ENCODE measurements around the gene SLC16A7.

The SLC16A7 gene

DNA sequence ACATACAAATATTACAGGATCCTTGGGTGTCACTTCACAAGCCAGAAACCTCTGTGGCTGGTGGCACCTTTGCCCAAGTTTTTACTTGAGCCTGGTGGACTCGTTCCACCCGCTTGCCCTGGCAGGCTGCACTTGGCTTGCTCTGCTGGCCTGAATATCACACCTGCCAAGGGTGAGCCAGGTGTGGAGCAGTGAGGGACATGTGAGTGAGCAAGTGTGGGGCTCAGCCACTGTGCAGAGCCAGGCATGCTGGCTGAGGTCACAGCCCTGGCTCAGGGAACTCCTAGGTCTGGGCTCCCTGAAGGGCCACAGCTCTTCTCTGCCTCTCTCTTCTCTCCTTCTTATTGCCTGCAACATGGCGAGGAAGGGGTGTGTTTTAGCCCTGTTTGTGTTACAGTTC lies 82.0 kb downstream of the SLC16A7 start:
- no peak for DNase-seq

- DNase-seq = no peak
Observed at GRCh38 chr12:59678759-59679411, 83.1 kb downstream of the SLC16A7 start.

- DNase-seq = no peak
Observed at GRCh38 chr12:59689776-59690175, 93.9 kb downstream of the SLC16A7 start.

- no peak for DNase-seq
Observed at GRCh38 chr12:59695379-59695778, 99.5 kb downstream of the SLC16A7 start.

- no peak for DNase-seq
Observed at GRCh38 chr12:59698600-59698999, 102.8 kb downstream of the SLC16A7 start.

DNA sequence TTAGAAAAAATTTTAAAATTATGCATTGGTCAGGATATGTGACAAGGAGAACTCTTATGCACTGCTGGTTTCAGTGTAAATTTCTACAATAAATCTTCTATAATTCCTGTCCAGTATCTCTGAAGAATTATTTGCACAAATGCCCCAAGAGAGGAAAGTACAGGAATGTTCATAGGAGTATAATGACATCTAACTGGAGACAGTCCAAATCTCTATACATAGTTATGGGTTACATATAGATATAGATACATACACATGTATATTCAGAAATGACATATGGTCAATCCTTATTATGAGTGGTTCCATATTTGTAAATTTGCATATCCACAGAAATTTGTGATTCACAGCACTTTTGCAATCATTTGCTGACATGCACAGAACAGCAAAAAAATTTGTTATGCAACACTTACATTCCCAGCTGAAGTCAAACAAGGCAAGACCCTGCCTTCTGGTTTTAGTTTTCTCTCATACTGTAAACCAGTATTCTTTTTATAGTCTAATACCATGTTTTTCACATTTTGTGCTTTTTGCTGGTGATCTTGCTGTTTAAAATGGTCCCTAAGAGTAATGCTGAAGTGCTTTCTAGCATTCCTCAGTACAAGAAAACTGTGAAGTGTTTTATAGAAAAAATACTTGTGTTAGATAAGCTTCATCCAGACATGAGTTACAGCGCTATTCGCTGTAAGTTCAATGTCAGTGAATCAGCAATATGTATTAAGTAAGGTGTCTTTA lies 103.8 kb downstream of the SLC16A7 start:
- no peak for DNase-seq

- no peak for DNase-seq
Observed at GRCh38 chr12:59700153-59700450, 104.3 kb downstream of the SLC16A7 start.

GRCh38 chr12:59708064-59708463 lies 112.2 kb downstream of the SLC16A7 start:
- DNase-seq = no peak

- no peak for DNase-seq
Observed at GRCh38 chr12:59708484-59708883, 112.7 kb downstream of the SLC16A7 start.

DNA sequence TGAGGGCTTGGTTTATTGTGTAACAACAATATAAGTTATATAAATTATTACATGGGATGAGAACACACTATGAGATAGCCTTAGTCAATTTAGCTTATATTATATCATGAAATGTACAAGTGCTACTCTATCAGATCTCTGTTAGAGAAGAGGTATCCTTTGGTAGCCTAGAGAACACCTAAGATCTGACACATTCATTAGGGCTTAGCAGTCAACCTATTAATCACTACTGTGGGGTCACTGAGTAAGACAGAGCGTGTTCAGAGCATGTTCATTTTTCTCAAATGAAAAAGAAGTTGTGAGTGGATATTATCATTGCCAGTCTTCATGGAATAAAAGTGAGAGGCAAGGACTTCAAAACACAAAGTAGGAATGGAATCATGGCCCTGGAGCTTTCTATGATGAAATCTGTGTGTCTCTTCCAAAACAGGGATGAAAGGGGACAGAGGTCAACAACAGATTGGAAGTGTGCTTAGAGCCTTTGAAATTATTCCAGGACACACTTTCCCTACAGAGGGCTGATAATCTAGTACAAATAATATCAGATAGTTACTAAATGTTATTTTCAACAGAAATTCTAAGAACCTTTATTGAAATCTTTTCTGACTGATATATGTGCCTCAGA lies 114.3 kb downstream of the SLC16A7 start:
- DNase-seq = no peak

GRCh38 chr12:59710964-59711363 lies 115.1 kb downstream of the SLC16A7 start:
- DNase-seq = no peak

DNA sequence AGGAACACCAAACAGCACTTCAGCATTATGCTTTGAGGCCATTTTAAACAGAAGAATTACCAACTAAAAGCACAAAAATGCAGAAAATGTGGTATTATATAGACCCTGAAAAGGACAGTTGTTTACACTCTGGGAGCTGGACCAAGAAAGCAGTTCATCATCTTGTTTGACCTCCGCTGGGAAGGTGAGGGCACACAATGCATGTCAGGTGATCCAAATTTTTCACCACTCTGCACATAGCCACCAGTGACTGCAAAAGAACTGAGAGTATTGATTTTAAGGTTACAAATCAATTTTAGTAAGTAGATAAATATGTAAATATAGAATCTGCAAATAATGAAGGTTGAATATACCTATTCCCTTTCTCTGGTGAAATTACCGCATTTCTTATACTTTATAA lies 119.6 kb downstream of the SLC16A7 start:
- no peak for DNase-seq

- DNase-seq = no peak
Observed at GRCh38 chr12:59716043-59716442, 120.2 kb downstream of the SLC16A7 start.

DNA sequence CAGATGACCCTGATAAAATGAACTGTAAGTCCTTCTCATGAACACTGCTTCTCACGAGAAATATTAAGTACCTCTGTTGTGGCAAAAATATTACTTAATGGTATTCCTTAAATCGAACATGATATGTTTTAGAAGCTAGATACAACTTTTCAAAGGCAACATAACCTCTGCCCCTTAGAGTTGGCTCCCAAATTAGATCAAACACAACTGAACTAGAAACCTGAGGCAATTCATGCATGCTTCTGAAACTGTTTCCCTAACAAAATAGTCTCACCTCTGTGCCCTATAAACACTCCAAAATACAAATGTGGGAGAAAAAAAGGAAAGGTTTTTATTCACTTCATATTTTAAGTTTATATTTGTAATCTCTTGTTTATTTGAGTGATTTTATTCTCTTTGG lies 121.6 kb downstream of the SLC16A7 start:
- no peak for DNase-seq

DNA sequence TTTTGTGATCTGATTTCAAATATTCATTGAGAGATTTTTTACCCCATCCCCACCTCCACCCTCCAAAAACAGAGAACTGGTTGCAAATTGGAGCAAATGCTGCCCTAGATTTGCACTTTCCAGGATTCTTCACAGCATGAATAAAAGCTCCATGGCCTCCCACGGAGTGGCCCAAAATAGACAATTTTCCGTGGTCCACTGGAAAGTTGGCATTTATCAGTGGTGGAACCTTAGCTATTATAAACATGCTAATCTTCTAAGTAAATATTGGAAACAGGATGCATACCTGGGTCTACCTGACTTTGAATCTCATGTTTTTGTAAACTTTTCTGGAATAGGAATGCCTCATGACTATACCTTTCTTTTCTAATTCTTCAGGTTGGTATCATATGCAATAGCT lies 123.9 kb downstream of the SLC16A7 start:
- no peak for DNase-seq

- no peak for DNase-seq
Observed at GRCh38 chr12:59723520-59723919, 127.7 kb downstream of the SLC16A7 start.

GRCh38 chr12:59724011-59724695 lies 128.3 kb downstream of the SLC16A7 start:
- DNase-seq = no peak

DNA sequence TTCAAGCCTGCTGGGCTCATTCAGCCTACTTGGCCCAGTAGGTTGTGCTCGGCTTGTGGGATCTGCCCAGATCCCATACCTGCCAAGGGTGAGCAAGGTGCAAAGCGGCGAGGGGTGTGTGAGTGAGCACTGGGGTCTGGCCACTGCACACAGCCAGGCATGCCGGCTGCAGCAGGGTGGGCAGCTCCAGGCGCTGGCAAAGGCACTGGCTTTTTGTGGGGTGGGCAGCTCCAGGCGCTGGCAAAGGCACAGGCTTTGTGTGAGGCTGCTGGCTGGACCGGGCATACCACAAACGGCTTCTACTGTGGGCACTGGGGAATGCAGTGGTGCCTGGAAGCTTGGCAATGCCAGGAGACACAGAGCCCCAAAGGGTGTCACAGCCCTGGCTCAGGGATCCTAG lies 137.4 kb downstream of the SLC16A7 start:
- DNase-seq = no peak

DNA sequence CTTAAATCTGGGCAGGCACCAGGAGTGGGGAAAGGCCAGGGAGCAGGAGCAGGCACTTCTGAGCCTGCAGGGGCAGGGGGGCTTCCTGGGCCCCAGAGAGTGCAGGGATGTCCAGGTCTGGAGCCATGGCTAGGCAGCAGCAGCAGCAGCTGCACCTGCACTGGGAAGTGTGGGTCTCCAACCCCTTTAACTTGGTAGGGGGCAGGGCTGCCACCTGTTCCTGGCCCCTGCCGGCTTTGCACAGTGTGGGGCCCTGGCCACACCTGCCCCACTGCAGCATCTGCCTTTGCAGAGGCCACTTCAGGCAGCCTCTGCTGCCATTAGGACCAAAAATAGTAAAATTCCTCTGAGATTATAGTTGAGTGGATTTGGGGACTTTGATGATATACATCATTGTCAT lies 138.5 kb downstream of the SLC16A7 start:
- DNase-seq = no peak

- no peak for DNase-seq
Observed at GRCh38 chr12:59735231-59735630, 139.4 kb downstream of the SLC16A7 start.

DNA sequence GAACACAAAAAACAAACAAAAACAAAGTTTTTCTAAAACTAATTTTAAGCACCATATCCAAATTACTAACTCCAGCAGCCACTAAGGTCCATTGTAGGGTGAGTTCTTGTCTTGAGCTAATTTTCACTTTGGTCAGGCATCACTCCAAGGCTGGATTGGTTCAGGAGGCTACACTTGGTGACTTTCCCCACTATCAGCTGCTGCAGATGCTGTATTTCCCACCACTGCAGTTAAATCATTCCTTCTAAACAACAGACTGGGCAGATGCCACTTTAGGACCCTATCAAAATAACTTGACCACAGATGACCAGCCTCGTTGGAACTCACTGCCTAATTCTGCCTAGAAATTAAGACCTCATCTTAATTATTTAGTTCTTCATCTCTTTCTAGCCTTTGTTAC lies 140.5 kb downstream of the SLC16A7 start:
- no peak for DNase-seq

- DNase-seq = no peak
Observed at GRCh38 chr12:59736786-59737185, 141.0 kb downstream of the SLC16A7 start.

GRCh38 chr12:59737725-59738463 lies 142.1 kb downstream of the SLC16A7 start:
- DNase-seq = no peak

All from stimulated activated naive CD4-positive, alpha-beta T cell treated with Interleukin-2 at 50 U/mL for 16 hours (primary cell).